Coronary artery (tissue), 2 donors: ENCODE measurements around the gene AK9.

Source experiments
- DNase-seq: peaks from one replicate; pipeline ENCODE4 v3.0.0-alpha.2; 2017; ENCODE audit warnings: low spot score
- H3K27ac ChIP-seq, 2 donors: fragments of 200-600 bp; sonication (generic); one replicate each; pipeline ENCODE4 v1.5.1; 2016 to 2019
- H3K4me3 ChIP-seq: fragments of 200-600 bp; sonication (generic); 2 replicates; pipeline ENCODE4 v1.5.1; 2016; ENCODE audit warnings: mild to moderate bottlenecking, moderate library complexity
- TF ChIP-seq, protein P1 (sequence below): fragments of 200-600 bp; sonication (generic); IDR thresholded peaks from one replicate; pipeline ENCODE4 v1.5.1; 2019; ENCODE audit warnings: antibody characterized with exemption

AK9 gene

DNA sequence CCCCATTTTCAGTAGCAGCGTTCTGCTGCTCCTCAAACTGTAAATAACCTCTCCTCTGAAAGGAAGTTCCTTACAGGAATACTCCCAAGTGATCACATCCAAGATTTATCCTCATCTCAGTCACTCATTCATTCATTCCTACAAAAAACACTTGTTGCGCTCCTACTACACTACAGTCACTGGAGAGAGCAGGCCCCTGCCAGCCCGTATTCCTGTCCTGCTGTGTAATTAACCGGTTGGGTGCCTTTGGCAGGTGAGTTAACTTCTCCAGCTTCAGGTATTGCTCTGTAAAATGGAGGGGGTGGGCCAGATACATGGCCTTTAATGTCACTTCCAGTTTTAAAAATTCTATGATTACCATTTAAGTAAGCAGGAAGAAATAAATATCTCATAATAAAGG lies 192.9 kb downstream of the AK9 start:
- no peak overlapping the region for H3K4me3 ChIP-seq
- TF ChIP-seq, protein P1, sequence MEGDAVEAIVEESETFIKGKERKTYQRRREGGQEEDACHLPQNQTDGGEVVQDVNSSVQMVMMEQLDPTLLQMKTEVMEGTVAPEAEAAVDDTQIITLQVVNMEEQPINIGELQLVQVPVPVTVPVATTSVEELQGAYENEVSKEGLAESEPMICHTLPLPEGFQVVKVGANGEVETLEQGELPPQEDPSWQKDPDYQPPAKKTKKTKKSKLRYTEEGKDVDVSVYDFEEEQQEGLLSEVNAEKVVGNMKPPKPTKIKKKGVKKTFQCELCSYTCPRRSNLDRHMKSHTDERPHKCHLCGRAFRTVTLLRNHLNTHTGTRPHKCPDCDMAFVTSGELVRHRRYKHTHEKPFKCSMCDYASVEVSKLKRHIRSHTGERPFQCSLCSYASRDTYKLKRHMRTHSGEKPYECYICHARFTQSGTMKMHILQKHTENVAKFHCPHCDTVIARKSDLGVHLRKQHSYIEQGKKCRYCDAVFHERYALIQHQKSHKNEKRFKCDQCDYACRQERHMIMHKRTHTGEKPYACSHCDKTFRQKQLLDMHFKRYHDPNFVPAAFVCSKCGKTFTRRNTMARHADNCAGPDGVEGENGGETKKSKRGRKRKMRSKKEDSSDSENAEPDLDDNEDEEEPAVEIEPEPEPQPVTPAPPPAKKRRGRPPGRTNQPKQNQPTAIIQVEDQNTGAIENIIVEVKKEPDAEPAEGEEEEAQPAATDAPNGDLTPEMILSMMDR = no peak
- DNase-seq = no peak
- H3K27ac ChIP-seq = no peak overlapping the region

DNA sequence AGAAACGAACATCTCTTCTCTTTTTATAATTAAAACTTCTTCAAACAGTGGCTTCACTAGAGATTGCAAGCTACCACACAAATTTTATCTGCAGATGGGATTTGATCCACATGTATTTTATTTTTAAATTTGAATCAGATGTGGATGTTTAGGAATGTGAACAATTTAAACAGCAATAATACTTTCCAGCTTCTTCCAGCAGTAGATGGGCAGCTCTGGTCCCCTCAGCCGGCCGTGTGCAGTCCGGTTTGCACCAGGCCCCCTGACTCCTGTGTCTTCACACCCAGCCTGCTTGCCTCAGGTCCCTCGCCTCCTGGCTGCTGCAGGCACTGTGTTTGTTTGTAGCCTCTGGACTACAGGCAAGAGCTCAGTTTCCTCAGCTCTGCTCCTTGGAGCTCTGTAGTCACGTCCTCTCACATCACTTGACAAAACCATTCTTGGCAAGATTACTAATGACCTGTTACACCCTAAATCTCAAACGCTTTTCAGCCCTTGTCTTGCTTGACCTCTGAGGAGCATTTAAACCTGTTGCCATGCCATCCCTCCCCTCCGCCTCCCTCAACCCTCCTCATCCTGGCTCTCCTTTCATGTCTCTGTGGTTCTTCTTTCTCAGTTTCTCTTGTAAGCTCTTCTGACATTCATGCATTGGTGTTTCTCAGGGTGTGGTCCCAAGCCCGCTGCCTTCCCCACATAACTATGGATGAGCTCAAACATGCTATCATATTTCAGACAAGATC lies 194.8 kb downstream of the AK9 start:
- Histone ChIP-seq H3K27ac (no peak overlapping the region), H3K4me3 (no peak overlapping the region)
- DNase-seq = no peak
- TF ChIP-seq, protein P1 = no peak

DNA sequence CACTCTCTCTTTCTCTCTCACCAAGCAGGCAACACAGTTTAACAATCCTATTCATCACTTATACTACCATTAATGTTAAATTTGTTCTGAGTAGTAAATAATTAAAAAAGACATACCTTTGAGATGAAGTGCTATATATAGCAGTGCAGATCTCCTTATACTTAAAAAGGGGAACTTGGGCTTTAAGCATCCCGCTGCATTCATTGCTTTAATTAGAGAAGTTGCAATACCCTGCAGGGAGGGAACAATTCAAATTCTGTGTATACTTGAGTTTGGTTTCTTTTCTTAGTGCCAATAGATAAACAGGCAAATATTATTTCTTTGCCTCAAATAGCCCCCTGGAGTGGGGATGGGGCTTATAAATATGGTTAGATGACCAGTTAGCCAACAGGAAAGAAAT lies 197.1 kb downstream of the AK9 start:
- no peak for DNase-seq
- no peak overlapping the region for H3K4me3 ChIP-seq
- TF ChIP-seq, protein P1 = no peak

DNA sequence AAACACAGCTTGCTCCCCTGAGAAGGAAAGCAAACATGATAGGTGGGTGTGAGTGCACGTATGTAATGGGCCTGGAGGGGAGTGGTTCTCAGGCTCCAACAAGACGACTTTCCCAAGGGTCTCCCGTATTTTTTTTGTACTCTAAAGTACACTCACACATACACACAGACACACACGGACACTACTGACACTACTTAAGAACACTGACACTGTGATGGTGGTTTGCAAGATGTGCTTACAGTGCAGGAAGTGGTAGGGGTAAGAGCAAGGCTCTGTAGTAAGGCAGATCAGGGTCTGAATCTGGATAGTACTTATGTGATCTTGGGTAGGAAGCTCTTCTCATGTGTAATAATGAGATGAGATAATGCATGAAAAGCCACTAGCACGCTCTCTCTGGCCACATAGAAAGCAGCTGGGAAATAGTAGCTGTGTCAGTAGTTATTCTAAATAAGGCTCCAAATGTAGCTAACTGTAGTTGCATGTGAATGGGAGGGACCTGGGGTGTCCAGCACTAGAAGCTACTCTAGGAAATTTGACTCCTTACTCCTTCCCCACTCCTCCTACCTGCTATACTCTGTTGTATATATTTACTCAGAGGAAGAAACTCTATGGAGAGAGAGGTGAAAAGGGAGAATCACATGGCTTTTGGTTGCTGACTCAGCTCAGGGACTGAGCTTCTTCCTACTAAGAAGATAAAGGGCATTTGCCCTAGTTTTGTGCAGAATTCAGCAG lies 199.6 kb downstream of the AK9 start:
- DNase-seq = no peak
- no peak overlapping the region for H3K27ac ChIP-seq
- H3K4me3 ChIP-seq = no peak overlapping the region
- TF ChIP-seq, protein P1 = no peak

More for the DNA sequence above, 197.1 kb downstream of the AK9 start:
- H3K27ac ChIP-seq = no peak overlapping the region

DNA sequence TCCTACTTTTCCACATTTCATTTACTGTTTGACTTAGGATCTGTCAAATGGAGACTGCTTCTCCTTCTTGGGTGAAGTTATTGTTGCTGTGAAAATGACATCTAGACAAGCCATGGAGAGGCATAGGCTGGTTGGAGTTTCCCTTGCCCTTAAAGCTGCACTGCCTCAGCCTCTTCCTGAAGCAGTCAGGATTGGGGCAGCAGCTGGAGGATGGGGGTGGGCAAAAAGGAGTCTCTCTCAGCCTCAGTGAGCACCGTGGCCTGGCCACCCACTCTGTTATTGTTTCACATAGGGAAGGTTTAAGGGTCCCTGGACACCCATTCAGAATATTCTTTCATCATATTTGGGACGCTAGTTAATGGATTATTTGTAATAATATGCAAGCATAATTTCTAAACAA lies 200.3 kb downstream of the AK9 start:
- DNase-seq = no peak
- H3K27ac ChIP-seq = no peak overlapping the region
- H3K4me3 ChIP-seq = no peak overlapping the region
- TF ChIP-seq, protein P1 = no peak

DNA sequence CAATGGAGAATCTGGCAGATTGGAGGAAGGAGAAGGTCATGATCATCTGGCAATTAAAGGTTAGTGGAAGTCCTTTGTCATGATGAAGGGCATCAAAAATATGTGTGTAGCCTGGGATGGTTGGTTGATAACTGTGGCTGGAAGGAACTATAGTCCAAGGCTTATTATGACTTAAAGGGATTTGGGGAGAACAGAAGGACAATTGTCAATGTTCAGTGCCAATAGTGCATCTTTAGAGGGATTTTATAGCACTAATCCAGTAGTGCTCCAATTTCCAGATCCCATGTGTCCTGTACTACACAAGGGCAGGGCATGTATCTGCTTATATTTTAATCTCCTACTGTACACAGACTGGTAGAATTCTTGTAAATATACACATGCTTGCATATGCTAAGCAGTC lies 203.0 kb downstream of the AK9 start:
- TF ChIP-seq, protein P1 = no peak
- no peak for DNase-seq
- Histone ChIP-seq H3K4me3 (no peak overlapping the region), H3K27ac (no peak overlapping the region)

DNA sequence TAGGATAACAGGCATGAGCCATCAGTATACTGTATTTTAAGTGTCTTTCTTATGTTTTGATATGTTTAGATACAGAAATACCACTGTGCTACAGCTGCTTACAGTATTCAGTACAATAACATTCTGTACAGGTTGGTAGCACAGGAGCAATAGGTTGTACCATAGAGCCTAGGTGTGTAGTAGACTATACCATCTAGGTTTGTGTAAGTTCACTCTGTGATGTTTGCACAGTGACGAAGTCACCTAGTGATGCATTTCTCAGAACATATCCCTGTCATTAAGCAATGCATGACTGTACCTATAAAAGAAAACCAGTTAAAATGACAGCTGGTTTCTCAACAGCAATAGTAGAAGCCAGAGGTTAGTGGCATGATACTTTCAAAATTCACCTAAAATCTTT lies 204.9 kb downstream of the AK9 start:
- TF ChIP-seq, protein P1 = no peak
- H3K4me3 ChIP-seq = no peak overlapping the region
- no peak overlapping the region for H3K27ac ChIP-seq
- DNase-seq = no peak
